ENCODE results near the gene FGF21.
"Not testable (repeated sequence)": the region's sequence is repeated elsewhere in the genome, so short reads cannot be mapped to it uniquely, and the experiment has no call there.

The FGF21 gene

GRCh38 chr19:48757089-48757675, 1.9 kb downstream of the FGF21 start:
- Histone ChIP-seq H3K9me3 (ENCODE audit: control insufficient read depth, low read length) (no peaks in the 10 kb centered on the region), H3K36me3 (ENCODE audit: control insufficient read depth, insufficient read depth, low read length) (no peaks in the 10 kb centered on the region), H3K4me3 (ENCODE audit: low read depth, low read length) (no peak overlapping the region), H3K9ac (no peak overlapping the region), H3K27me3 (ENCODE audit: control insufficient read depth, insufficient read depth, low read length) (no peaks in the 10 kb centered on the region), H3K4me1 (peaks cover 4% of the 10 kb centered on the region), H3K79me2 (no peaks in the 10 kb centered on the region), H2AFZ (no peak overlapping the region), H3K27ac (no peak overlapping the region), H3K4me2 (ENCODE audit: low read length) (no peak overlapping the region)
- no peak for TF ChIP-seq CTCF (IDR thresholded peaks at IDR 0.05)

GRCh38 chr19:48757741-48758144, 2.4 kb downstream of the FGF21 start:
- Histone ChIP-seq H3K27ac (no peak overlapping the region), H3K4me3 (ENCODE audit: low read depth, low read length) (no peak overlapping the region), H3K9me3 (ENCODE audit: control insufficient read depth, low read length) (no peaks in the 10 kb centered on the region), H3K36me3 (ENCODE audit: control insufficient read depth, insufficient read depth, low read length) (no peaks in the 10 kb centered on the region), H3K4me2 (ENCODE audit: low read length) (no peak overlapping the region), H3K4me1 (peaks cover 4% of the 10 kb centered on the region), H3K27me3 (ENCODE audit: control insufficient read depth, insufficient read depth, low read length) (no peaks in the 10 kb centered on the region), H3K79me2 (no peaks in the 10 kb centered on the region), H3K9ac (no peak overlapping the region), H2AFZ (no peak overlapping the region)
- TF ChIP-seq CTCF (IDR thresholded peaks at IDR 0.05) = no peak

- Histone ChIP-seq H3K4me1 (no peaks in the 10 kb centered on the region), H3K9me3 (ENCODE audit: control insufficient read depth, low read length) (no peaks in the 10 kb centered on the region), H3K27me3 (ENCODE audit: control insufficient read depth, insufficient read depth, low read length) (no peaks in the 10 kb centered on the region), H3K36me3 (ENCODE audit: control insufficient read depth, insufficient read depth, low read length) (no peaks in the 10 kb centered on the region), H3K79me2 (no peaks in the 10 kb centered on the region), H3K27ac (peak overlapping the region; percentile 62), H3K4me3 (ENCODE audit: low read depth, low read length) (no peak overlapping the region), H3K4me2 (ENCODE audit: low read length) (no peak overlapping the region), H3K9ac (no peak overlapping the region), H2AFZ (no peak overlapping the region)
- TF ChIP-seq CTCF (IDR thresholded peaks at IDR 0.05) = no peak
These were observed 5.3 kb downstream of the FGF21 start for GRCh38 chr19:48760504-48761205.

GRCh38 chr19:48765816-48766215, 10.5 kb downstream of the FGF21 start:
- H3K9me3 ChIP-seq (ENCODE audit: control insufficient read depth, low read length); H3K9ac ChIP-seq; H3K4me1 ChIP-seq; H3K4me2 ChIP-seq (ENCODE audit: low read length); H3K27ac ChIP-seq; H3K36me3 ChIP-seq (ENCODE audit: control insufficient read depth, insufficient read depth, low read length); H3K79me2 ChIP-seq; H3K4me3 ChIP-seq (ENCODE audit: low read depth, low read length); H2AFZ ChIP-seq; H3K27me3 ChIP-seq (ENCODE audit: control insufficient read depth, insufficient read depth, low read length): not testable (repeated sequence)

- not testable (repeated sequence) for H3K27ac ChIP-seq; H3K4me2 ChIP-seq (ENCODE audit: low read length); H3K36me3 ChIP-seq (ENCODE audit: control insufficient read depth, insufficient read depth, low read length); H3K9ac ChIP-seq; H3K4me1 ChIP-seq; H3K9me3 ChIP-seq (ENCODE audit: control insufficient read depth, low read length); H3K27me3 ChIP-seq (ENCODE audit: control insufficient read depth, insufficient read depth, low read length); H3K4me3 ChIP-seq (ENCODE audit: low read depth, low read length); H3K79me2 ChIP-seq; H2AFZ ChIP-seq
These were observed 12.9 kb downstream of the FGF21 start for GRCh38 chr19:48768171-48768753.
